Spleen (tissue), 11 donors: Measurements from ENCODE around the gene BTBD2. TPM values are rescaled to one million over a fixed set of nuclear protein-coding genes. Genes with fewer than 3 reads are reported as not detected.

ENCODE experiments used
- DNase-seq: peaks from one replicate; pipeline ENCODE4 v3.0.0-alpha.2; 2020
- H3K27ac ChIP-seq, 8 donors: fragments of 200-600 bp; sonication (generic) in 7 of 8; 1 replicate in 4 of 8; 2 replicates in 4 of 8; pipeline versions ENCODE4 v1.5.0 to v1.8.0; 2016 to 2021; ENCODE audit warnings: inconsistent platforms in 4 of 8, mild to moderate bottlenecking in 4 of 8, moderate library complexity in 1 of 8
- H3K27me3 ChIP-seq, 7 donors: fragments of 200-600 bp; sonication (generic) in 6 of 7; replicated peaks in 1 of 7; 1 replicate in 4 of 7; 2 replicates in 3 of 7; pipeline versions ENCODE4 v1.5.0 to v1.8.0; 2016 to 2021; ENCODE audit warnings: inconsistent platforms in 3 of 7, mild to moderate bottlenecking in 1 of 7
- H3K36me3 ChIP-seq, 6 donors: fragments of 200-600 bp; sonication (generic) in 5 of 6; 1 replicate in 4 of 6; 2 replicates in 2 of 6; pipeline versions ENCODE4 v1.5.0 to v1.8.0; 2016 to 2021; ENCODE audit warnings: inconsistent platforms in 2 of 6
- H3K4me1 ChIP-seq, 6 donors: fragments of 200-600 bp; sonication (generic) in 5 of 6; 1 replicate in 3 of 6; 2 replicates in 3 of 6; pipeline versions ENCODE4 v1.5.0 to v1.8.0; 2016 to 2021; ENCODE audit warnings: inconsistent platforms in 3 of 6
- H3K4me3 ChIP-seq, 8 donors: fragments of 200-600 bp; sonication (generic) in 7 of 8; 1 replicate in 4 of 8; 2 replicates in 4 of 8; pipeline versions ENCODE4 v1.5.0 to v1.8.0; 2016 to 2021; ENCODE audit warnings: inconsistent platforms in 4 of 8, mild to moderate bottlenecking in 4 of 8, moderate library complexity in 2 of 8
- H3K9me3 ChIP-seq, 8 donors: fragments of 200-600 bp; sonication (generic) in 7 of 8; 1 replicate in 4 of 8; 2 replicates in 4 of 8; pipeline versions ENCODE4 v1.5.0 to v1.8.0; 2016 to 2021; ENCODE audit warnings: inconsistent platforms in 4 of 8
- POLR2A ChIP-seq, 3 donors: fragments of 450-650 bp; IDR thresholded peaks; one replicate each; pipeline ENCODE4 v1.5.1; 2017; ENCODE audit warnings: antibody characterized with exemption in 3 of 3, mild to moderate bottlenecking in 1 of 3
- POLR2AphosphoS5 ChIP-seq, 3 donors: sonication (generic); formaldehyde crosslinking; IDR thresholded peaks; one replicate each; pipeline ENCODE4 v1.5.1; 2017; ENCODE audit warnings: antibody characterized with exemption in 3 of 3
- WGBS, 5 donors: extraction: QIAGEN DNeasy Blood & Tissue Kit in 3 of 5; methylation state at CpG; one replicate each; pipeline versions ENCODE4 v1.1.5 to v1.1.7; 2013 to 2018; 5-methylcytosine and 5-hydroxymethylcytosine counted together
- intact Hi-C: fragments of 100-400 bp; cut with DNase I; formaldehyde crosslinking; loops from one replicate; pipeline ENCODE4 v1.15.0; 2023; ENCODE audit warnings: low total_unique reads
- polyA plus RNA-seq, 3 donors: library from polyadenylated mRNA; stranded (reverse); fragments of 200-250 nt; gene quantifications; one replicate each; pipeline ENCODE4 v1.2.1, GENCODE V29; 2013
- total RNA-seq, 7 donors: library from RNA; depleted of rRNA in 3 of 7; stranded (reverse); fragments of >200 nt in 3 of 7; fragmentation: NEBNext Ultra II Directional in 4 of 7; extraction: Animal tissue kit (Norgen Biotek cat#: 25700) in 4 of 7; gene quantifications; one replicate each; pipeline versions ENCODE4 v1.1.0 to v1.2.1, GENCODE V29; 2016 to 2021
- TF ChIP-seq, protein P1 (sequence below), 11 experiments: fragments of 200-600 bp in 7 of 11; fragments of 450-650 bp in 4 of 11; sonication (generic) in 4 of 11; IDR thresholded peaks in 8 of 11; conservative IDR thresholded peaks in 3 of 11; 1 replicate in 7 of 11; 2 replicates in 4 of 11; pipeline versions ENCODE4 v1.4.0 to v1.8.0; 2016 to 2021; ENCODE audit warnings: antibody characterized with exemption in 11 of 11, inconsistent platforms in 4 of 11, mild to moderate bottlenecking in 1 of 11
- donor health status: healthy with polysubstance abuse.
- donor health status: DM: no; HTN: no; CAD: no; lungs with moderate emphysema.
- donor health status: DM: no; HTN: no; CAD: no.
- donor health status: Bipolar disorder and iron deficiency.
- donor health status: healthy.
- donor health status: DM: no; HTN: no; CAD: no.
- donor health status: DM: yes; HTN: yes; CAD: no.

BTBD2 gene
- total and polyA plus RNA-seq, 10 donors, result 29.1 to 77.1 (median 57.1) TPM

DNA sequence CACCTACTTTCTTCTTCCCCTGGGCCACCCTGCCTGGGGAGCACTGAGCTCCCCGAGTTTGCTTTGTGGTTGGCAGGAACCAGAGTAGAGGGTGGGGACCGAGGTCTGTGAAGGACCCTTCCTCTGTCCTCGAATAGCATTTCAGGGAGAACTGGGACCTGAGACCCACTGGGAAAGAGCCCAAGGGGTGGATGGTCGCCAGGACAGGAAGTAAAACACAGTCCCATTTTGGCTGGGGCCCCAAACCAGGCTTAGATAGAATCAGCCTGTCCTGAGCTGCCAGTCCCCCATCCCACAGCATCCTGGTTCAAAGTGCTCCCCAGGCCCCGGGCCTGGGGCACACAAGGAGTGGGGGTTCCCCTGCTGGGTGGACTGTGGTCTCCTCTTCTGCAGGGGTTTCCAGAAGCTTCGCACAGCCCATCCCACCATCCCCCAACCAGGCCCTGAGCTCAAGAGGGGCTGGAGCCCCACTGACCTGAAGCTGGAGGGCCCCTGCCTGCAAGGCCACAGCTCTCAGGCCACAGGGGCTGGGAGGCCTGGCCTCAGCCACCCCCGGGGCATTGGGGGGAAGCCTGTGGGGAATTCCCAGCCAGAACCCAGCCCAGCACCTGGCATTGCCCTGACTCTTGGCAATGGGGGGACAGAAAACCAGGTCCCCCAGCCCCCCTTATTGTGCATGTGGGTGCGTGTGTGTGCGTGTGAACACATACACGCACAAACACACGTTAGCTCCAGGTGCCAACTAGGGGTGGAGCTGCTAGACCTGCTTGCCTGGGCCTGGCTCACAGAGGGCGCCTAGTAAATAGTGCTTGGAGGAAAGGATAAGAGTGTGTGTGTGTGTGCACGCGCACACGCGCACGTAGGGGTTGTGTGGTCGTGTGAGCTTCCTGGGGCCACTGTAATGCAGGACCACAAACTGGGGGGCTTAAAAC, 36.5 kb upstream of the BTBD2 start:
- H3K4me3 ChIP-seq, result peak overlapping the region in 5 of 8 donors; percentile 77 to 99 (median 96)
- peaks cover 0 to 26% (median 8%) of the 10 kb centered on the region in 6 donors for H3K36me3 ChIP-seq
- WGBS, 5 donors, result 28 to 38% (median 32%) methylated on average over 16 to 18 of the region's 18 CpGs
- intact Hi-C loops, result no loop called here
- no peaks in the 10 kb centered on the region for H3K9me3 ChIP-seq
- no peak for TF ChIP-seq POLR2A (IDR thresholded peaks at IDR 0.05)
- TF ChIP-seq POLR2AphosphoS5 (IDR thresholded peaks at IDR 0.05), result no peak
- TF ChIP-seq, protein P1, sequence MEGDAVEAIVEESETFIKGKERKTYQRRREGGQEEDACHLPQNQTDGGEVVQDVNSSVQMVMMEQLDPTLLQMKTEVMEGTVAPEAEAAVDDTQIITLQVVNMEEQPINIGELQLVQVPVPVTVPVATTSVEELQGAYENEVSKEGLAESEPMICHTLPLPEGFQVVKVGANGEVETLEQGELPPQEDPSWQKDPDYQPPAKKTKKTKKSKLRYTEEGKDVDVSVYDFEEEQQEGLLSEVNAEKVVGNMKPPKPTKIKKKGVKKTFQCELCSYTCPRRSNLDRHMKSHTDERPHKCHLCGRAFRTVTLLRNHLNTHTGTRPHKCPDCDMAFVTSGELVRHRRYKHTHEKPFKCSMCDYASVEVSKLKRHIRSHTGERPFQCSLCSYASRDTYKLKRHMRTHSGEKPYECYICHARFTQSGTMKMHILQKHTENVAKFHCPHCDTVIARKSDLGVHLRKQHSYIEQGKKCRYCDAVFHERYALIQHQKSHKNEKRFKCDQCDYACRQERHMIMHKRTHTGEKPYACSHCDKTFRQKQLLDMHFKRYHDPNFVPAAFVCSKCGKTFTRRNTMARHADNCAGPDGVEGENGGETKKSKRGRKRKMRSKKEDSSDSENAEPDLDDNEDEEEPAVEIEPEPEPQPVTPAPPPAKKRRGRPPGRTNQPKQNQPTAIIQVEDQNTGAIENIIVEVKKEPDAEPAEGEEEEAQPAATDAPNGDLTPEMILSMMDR (IDR thresholded peaks at IDR 0.05 in 8 of 11, conservative IDR thresholded peaks at IDR 0.05 in 3 of 11), result no peak
- DNase-seq, result peak; percentile 85
- H3K27ac ChIP-seq, result peak overlapping the region; percentile 93 to 100 (median 98)
- H3K4me1 ChIP-seq, result peaks cover 69 to 90% (median 84%) of the 10 kb centered on the region in 6 donors
- H3K27me3 ChIP-seq, result no peaks in the 10 kb centered on the region

DNA sequence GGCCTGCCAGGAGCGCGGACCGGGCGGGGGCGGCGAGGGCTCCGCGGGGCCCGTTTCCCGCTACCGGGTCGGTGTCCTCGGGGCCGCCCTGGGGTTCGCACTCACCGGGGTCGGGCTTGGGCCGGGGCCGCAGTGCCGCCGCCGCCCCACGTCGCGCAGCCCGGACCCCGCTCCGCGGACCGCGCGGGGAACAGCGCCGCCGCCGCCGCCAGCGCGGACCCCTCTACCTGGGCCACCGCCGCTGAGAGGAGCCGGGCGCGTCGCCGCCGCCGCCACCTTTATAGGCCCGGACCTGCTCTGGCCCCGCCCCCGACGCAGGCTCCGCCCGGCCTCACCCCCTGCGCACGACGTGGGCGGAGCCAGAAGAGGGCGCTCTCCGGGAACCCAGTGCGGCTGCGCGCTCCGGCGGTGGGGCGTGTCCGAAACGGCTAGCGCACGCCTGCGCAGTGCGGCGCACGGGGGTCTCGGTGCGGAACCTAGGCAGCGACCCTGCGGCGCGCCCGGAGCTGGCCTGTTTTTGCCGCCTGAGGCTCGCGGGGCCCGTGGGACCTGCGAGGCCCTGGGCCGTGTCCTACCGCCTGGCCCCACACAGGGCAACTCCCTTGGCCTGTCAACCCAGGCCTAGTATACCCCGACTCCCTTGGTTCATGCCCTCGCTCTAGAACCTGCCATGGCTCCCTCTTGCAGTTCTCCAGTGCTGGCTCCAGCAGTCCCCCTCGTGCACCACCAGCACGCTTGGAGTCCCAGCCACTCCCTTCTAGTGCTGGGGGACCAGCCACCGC, 35.7 kb upstream of the BTBD2 start, which contains the start of gene MKNK2:
Gene MKNK2 (minus strand): TSS at position 254 of the 782 bp plus-strand sequence. CDS start 393 bp downstream, outside the sequence.
- DNase-seq, result peak; percentile 99
- WGBS, 5 donors, result 2 to 8% (median 3%) methylated on average over 22 to 93 of the region's 93 CpGs
- TF ChIP-seq, protein P1 (IDR thresholded peaks at IDR 0.05 in 8 of 11, conservative IDR thresholded peaks at IDR 0.05 in 3 of 11), result peak; percentile 51 to 91 (median 73)
- TF ChIP-seq POLR2AphosphoS5 (IDR thresholded peaks at IDR 0.05), result peak; percentile 99 to 100 (median 100)
- TF ChIP-seq POLR2A (IDR thresholded peaks at IDR 0.05), result peak in 2 of 3 donors; percentile 95 to 100

DNA sequence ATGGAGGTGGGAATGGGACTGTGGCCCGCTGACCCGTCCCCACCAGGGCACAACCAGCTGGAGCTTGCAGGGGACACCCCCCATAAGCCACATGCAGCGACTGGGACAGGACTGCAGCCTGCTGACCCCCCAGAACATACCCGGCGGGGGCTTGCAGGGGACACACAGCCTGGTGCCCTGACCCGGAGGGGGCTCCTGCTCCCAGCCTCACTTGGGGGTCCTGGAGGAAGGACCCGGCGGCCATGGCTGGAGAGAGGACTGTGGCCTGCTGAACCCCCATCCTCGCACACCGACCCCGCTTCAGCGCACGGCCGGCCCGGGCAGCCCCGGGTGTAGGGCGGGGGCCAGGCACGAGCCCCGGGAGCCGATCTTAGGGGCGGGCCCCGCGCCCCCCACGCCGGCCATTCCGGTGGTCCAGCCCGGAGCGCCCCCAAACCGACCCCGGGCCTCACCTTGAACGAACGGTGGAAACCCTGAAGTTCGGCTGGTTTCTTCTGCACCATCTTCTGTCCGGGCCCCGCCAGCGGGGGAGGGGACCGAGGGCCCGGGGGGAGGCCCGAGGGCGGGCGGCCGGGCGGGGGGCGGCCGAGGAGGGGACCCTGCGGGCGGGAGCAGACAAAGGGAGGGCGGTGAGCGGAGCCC, 35.0 kb upstream of the BTBD2 start:
- WGBS, 5 donors, result 0 to 3% (median 1%) methylated on average over 13 to 49 of the region's 49 CpGs
- intact Hi-C loops, result no loop called here
- peaks cover 0 to 42% (median 24%) of the 10 kb centered on the region in 6 donors for H3K36me3 ChIP-seq
- H3K4me3 ChIP-seq, result peak overlapping the region; percentile 77 to 99 (median 94)
- H3K9me3 ChIP-seq, result no peaks in the 10 kb centered on the region
- no peaks in the 10 kb centered on the region for H3K27me3 ChIP-seq
- TF ChIP-seq POLR2AphosphoS5 (IDR thresholded peaks at IDR 0.05) (no peak), POLR2A (IDR thresholded peaks at IDR 0.05) (no peak)
- TF ChIP-seq, protein P1 (IDR thresholded peaks at IDR 0.05 in 8 of 11, conservative IDR thresholded peaks at IDR 0.05 in 3 of 11), result no peak
- DNase-seq, result no peak
- peak overlapping the region; percentile 55 to 100 (median 98) for H3K27ac ChIP-seq
- peaks cover 73 to 90% (median 86%) of the 10 kb centered on the region in 6 donors for H3K4me1 ChIP-seq

More for the DNA sequence above, 35.7 kb upstream of the BTBD2 start, which contains the start of gene MKNK2:
- Histone ChIP-seq H3K9me3 (no peaks in the 10 kb centered on the region), H3K27ac (peak within 1 kb of the TSS; percentile 93 to 100 (median 98)), H3K4me1 (peaks cover 72 to 90% (median 86%) of the 10 kb centered on the region in 6 donors), H3K36me3 (peaks cover 0 to 35% (median 17%) of the 10 kb centered on the region in 6 donors), H3K4me3 (peak within 1 kb of the TSS; percentile 77 to 99 (median 94)), H3K27me3 (no peaks in the 10 kb centered on the region)
- intact Hi-C loops, result no loop called here
